Measurements from ENCODE around the gene PLP2.

PLP2 gene

DNA sequence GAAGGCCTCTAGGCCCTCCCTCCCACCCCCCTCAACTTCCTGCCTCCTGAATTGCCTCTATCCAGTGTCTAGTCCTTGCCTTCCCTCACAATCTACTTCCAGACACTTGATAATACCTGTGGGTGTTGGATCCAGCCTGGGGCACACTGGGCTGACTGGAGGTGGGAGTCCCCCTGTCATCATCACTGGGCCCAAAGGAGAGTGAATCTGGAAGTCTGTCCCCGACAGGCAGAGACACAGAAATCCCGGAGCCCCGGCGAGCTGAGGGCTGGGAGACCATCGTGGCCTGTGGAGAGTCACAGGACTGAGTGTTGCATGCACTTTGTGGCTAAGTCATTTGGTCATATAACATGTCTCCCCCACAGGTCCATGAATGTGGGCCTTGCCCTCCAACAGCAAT lies 36.7 kb downstream of the PLP2 start:
- DNase-seq (ENCODE audit: low read depth in 1 of 2, low spot score in 1 of 2) = no peak

DNA sequence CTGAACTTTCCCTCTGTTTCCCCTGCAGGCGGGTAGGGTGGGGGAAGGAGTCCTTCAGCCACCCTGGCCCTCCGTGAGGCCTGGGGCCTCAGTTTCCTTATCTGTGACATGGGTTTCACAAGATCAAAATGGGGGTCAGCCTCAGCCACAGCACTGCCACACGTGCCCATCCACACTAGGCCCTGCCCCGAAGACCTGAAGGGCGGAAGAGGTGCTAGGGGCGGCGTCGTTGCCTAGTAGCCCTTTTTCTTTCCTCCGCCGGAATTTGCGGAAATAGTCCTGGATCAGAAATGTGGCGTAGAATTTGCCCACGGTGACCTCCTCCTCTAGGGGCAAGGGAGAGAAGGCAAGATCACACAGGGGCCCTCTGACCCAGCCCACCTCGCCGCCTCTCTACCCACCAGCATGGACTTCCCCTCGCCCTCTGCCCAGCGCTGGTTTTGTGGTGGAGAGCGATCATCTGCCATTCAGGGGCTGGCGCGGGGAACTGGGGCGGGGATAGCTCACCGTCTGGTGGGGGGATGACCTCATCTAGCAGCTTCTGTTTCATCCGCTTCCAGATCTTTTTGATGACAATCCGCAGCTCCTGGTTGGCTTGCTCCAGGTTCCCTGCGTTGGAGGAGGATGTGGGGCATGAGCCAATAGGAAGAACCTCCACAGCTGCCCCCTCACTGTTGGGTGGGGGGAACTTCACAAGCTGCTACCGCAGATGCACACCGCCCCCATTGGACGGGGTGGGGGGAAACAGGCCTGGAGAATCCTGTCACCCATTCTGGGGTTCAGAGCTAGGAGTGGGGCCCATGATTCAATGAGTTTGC lies 37.9 kb downstream of the PLP2 start:
- DNase-seq (ENCODE audit: low read depth in 1 of 2, low spot score in 1 of 2) = no peak

DNA sequence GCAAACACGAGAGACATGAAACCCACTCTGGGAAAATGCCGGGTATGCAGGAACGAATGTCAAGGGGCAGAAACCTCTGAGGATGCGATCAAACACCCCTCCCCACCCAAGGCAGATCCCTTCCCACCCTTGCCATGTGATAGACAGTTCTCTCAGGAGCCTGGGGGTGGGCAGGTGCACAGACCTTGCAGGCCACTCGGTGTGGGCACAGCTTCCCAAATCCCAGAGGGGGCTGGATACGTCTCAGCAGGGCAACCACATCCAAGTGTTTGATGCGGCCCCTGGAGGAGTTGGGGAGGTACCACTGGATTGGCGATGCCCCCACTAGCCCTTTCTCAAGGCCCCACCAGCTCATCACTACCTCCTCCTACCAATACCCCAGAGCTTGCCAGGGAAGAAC lies 38.7 kb downstream of the PLP2 start:
- no peak for DNase-seq (ENCODE audit: low read depth in 1 of 2, low spot score in 1 of 2)

DNA sequence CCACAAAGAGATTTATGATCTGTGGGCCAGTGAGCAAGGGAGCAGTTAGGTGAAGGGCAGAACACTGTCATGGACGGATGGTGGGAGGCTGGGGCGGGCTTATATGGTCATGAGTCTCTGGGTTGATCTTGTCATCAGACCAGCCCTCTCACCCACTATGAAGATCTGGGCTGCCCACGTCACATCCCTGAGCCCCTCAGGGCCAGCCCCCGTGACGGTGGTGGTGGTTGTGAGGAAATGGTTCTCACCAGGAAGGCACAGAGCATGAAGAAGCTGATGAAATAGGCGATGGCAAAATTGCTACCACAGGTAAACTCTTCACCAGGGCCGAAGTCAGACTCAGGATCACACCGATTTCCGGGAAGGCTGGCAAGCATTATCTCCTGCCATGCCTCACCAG lies 39.4 kb downstream of the PLP2 start:
- no peak for DNase-seq (ENCODE audit: low read depth in 1 of 2, low spot score in 1 of 2)

DNA sequence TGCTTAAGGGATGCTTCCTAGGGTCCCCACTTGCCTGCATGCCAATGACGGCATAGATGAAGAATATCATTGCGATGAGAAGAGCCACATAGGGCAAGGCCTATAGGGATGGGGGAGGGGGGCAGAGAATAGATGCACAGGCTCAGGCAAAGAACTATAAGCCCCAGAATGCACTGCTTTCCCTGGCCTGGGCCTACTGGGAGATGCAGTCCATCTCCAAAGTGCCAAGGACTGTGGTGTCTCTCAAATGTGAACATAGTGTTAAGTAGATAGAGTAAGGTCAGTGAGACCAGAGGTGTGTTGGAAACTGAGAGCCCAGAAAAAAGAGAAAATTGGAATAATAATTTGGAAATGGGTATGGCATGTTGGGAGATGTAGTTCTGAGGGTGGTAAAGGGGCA lies 40.5 kb downstream of the PLP2 start:
- DNase-seq (ENCODE audit: low read depth in 1 of 2, low spot score in 1 of 2) = no peak

DNA sequence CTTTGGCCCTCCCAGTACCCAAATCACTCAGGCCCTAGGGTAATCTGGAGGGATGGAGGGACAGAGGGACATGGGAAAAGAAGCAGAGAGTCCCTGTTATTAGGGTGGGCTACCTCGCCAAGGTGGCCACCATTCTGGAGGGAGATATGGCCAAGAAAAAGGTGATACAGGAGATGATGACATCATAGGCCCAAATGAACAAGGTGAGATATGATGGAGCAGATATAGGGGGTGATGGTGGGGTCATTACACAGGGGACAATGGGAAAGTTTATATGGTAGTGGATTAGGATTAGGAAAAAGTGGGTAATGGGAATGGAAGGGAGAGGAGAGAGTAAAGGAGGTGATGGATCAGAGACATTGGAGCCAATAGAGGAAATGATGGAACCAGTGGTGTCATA lies 41.2 kb downstream of the PLP2 start:
- no peak for DNase-seq (ENCODE audit: low read depth in 1 of 2, low spot score in 1 of 2)

DNA sequence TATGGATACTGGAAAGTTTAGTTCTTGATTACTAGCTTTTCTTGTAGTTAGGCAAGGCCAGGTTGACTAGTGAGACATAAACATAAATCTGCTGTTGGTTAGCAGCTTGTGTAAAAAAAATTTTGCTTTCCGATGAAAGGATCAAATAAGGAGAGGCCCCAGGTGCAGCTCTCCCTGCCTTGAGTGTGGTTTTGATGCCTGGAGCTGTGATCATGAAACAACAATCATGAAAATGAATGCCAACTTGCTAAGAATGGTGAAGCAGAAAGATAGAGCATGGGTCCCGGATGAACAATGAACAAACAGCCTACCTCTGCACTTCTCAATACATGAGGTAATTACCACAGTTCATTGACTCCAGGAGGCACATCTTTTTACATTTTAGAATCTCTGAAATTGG lies 42.7 kb downstream of the PLP2 start:
- DNase-seq (ENCODE audit: low read depth in 1 of 2, low spot score in 1 of 2) = no peak

DNA sequence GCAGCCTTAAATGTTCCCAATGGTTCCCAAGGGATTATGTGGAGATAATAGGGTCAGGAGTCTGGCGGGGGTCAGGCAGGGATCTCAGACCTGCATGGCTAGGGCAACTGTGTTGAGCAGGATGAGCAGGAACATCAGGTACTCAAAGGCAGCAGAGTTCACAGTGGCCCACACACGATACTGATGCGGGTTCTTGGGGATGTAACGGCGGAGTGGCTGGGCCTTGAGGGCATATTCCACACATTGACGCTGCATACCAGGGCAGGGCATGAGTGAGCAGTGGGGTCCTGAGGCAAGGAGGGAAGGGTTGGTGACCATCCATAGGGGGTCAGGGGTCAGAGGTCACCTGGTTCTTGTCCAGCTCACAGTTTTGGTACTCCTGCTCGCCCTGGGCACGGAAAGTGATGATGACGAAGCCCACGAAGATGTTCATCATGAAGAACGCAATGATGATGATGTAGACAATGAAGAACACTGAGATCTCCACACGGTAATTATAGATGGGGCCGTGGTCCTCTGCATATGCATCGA lies 43.4 kb downstream of the PLP2 start:
- no peak for DNase-seq (ENCODE audit: low read depth in 1 of 2, low spot score in 1 of 2)

DNA sequence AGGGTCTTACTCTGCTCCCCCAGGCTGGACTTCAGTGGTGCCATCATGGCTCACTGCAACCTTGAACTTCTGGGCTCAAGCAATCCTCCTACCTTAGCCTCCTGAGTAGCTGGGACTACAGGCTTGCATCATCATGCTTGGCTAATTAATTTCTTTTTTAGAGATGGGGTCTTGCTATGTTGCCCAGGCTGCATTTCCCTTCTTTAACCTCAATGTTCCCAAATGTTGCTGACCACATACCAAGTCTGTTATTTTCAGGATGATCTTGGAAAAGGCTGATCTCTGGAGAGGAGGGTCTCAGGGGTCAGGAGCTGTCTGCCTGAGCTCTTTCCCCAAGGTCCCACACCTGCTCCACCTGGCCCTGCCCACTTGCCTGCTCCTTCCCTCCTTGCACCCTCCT lies 48.4 kb downstream of the PLP2 start:
- DNase-seq (ENCODE audit: low read depth in 1 of 2, low spot score in 1 of 2) = no peak

DNA sequence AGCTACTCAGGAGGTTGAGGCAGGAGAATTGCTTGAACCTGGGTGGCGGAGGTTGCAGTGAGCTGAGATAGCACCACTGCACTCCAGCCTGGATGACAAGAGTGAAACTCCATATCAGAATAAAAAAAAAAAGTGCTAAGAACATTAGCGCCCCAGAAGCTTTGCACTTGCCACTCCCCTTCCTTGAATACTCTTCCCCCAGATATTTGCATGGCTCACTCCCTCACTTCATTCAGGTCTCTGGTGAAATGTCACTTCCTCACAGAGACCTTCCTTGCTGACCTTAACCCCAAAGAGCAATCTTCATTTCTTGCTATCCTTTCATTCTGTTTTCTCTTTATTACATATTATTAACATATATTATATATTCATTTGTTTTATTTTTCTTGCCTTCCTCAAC lies 50.2 kb downstream of the PLP2 start:
- no peak for DNase-seq (ENCODE audit: low read depth in 1 of 2, low spot score in 1 of 2)
